IPS DF 6.9 (cell line): ENCODE results near the gene SUMO2.
"Not testable (repeated sequence)": the region's sequence is repeated elsewhere in the genome, so short reads cannot be mapped to it uniquely, and the experiment has no call there.

Experiments
- DNase-seq: peaks from one replicate; pipeline ENCODE4 v3.0.0-alpha.2; 2013; ENCODE audit warnings: low read depth, low spot score
- H3K27ac ChIP-seq: one replicate; pipeline ENCODE4 v1.5.1; 2013; ENCODE audit warnings: low read length, control low read depth
- H3K27me3 ChIP-seq: 2 replicates; pipeline ENCODE4 v1.6.1; 2013; ENCODE audit warnings: mild to moderate bottlenecking, low read length; ENCODE audit not compliant: control insufficient read depth, insufficient read depth
- H3K36me3 ChIP-seq: 2 replicates; pipeline ENCODE4 v1.6.1; 2013; ENCODE audit warnings: low read length; ENCODE audit not compliant: control insufficient read depth, insufficient read depth
- H3K4me1 ChIP-seq: 2 replicates; pipeline ENCODE4 v1.6.1; 2013; ENCODE audit warnings: low read length; ENCODE audit not compliant: control insufficient read depth, insufficient read depth
- H3K4me3 ChIP-seq: 2 replicates; pipeline ENCODE4 v1.5.1; 2013; ENCODE audit warnings: mild to moderate bottlenecking, low read length
- H3K9me3 ChIP-seq: 2 replicates; pipeline ENCODE4 v1.6.1; 2013; ENCODE audit warnings: low read length, inconsistent platforms; ENCODE audit not compliant: control insufficient read depth, insufficient read depth
- WGBS: extraction: QIAGEN DNeasy Blood & Tissue Kit; methylation state at CpG from one replicate; pipeline ENCODE4 v1.1.7; 2013; ENCODE audit warnings: mixed read lengths, missing lambda C conversion rate; ENCODE audit not compliant: insufficient read length, insufficient coverage; 5-methylcytosine and 5-hydroxymethylcytosine counted together

SUMO2 gene

DNA sequence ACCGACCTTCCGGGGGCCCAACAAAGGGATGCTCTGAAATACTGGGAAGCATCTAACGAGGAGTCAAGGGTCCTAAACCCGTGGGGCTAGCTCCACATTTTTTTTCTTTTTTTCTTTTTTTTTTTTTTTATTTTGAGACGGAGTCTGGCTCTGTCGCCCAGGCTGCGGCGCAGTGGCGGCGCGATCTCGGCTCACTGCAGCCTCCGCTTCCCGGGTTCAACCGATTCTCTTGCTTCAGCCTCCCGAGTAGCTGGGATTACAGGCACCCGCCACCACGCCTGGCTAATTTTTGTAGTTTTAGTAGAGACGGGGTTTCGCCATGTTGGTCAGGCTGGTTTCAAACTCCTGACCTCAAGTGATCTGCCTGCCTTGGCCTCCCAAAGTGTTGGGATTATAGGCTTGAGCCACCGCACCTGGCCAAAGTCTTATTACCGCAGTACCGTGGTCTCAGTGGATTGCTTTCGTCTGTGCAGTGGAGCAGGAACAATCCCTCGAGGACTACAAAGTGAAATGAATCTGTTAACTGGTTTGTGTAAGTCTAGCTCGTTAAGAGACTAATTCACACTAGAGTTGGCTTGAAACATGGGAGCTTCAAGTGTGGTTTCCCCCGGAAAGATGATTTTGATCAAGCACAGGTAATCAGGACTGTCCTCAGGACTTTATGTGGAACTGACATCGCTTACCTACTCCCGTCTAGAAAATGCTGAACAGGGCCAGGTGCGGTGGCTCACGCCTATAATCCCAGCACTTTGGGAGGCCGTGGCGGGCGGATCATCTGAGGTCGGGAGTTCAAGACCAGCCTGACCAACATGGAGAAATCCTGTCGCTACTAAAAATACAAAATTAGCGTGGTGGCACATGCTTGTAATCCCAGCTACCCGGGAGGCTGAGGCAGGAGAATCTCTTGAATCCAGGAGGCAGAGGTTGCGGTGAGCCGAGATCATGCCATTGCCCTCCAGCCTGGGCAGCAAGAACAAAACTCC is 50.5 kb downstream of the SUMO2 start:
- no CpG with 5 or more reads among the region's 40 CpGs for WGBS
- H3K4me1 ChIP-seq, H3K27me3 ChIP-seq, H3K27ac ChIP-seq, DNase-seq, H3K9me3 ChIP-seq: not testable (repeated sequence)
- Histone ChIP-seq H3K36me3 (peaks cover 15% of the 10 kb centered on the region), H3K4me3 (peak overlapping the region; percentile 75; the same call in 1 of the 2 replicates)

- DNase-seq, result no peak
- Histone ChIP-seq H3K4me1 (no peaks in the 10 kb centered on the region; the same call in 1 of the 2 replicates), H3K27me3 (no peaks in the 10 kb centered on the region), H3K9me3 (no peaks in the 10 kb centered on the region), H3K36me3 (peaks cover 15% of the 10 kb centered on the region), H3K4me3 (peak within 1 kb of the TSS; percentile 75), H3K27ac (no peak within 1 kb of the TSS)
- no CpG with 5 or more reads among the region's 82 CpGs for WGBS
Observed at GRCh38 chr17:75131278-75132017, 51.3 kb downstream of the SUMO2 start, which contains the start of gene NT5C. TSS of gene NT5C (minus strand) at chr17:75131742. CDS start at chr17:75131707, 35 bp downstream.

DNA sequence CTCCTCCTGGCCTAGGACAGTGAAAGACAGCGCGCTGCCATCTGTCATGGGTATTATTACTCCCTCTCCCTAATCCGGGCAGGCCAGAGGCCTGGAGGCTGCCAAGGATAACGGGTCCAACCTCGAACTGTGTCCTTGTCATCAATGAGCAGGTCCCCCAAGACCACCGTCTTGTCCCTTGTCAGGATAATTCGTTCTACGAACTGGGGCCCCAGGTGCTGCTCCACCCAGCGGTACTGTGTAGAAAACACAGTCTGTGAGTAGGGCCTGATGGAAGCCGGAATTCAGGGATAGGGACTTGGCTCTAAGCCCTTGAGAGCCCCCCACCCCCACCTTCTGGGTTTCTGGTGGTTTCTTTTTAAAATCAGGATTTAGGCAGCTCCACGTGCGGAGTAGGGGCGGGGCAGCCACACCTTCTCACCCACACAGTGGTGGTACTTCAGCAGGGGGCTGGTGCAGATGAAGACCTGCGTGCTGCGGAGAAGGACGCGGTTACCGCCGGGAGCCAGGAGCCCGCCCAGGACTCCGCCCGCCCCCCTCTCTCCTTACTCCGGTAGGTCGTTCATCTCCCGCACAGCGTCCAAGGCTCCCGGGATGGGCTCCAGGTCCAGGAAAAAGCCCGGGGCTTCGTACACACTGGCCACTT is 52.0 kb downstream of the SUMO2 start:
- H3K36me3 ChIP-seq, result peaks cover 12% of the 10 kb centered on the region
- no peak overlapping the region for H3K27ac ChIP-seq
- peaks cover under 1% of the 10 kb centered on the region; the same call in 1 of the 2 replicates for H3K4me1 ChIP-seq
- H3K9me3 ChIP-seq, result no peaks in the 10 kb centered on the region
- peak overlapping the region; percentile 75 for H3K4me3 ChIP-seq
- no CpG with 5 or more reads among the region's 29 CpGs for WGBS
- no peak for DNase-seq
- no peaks in the 10 kb centered on the region for H3K27me3 ChIP-seq

- no peak for DNase-seq
- Histone ChIP-seq H3K27me3 (no peaks in the 10 kb centered on the region), H3K27ac (no peak overlapping the region), H3K9me3 (no peaks in the 10 kb centered on the region), H3K4me3 (no peak overlapping the region; the same call in 1 of the 2 replicates), H3K36me3 (peaks cover 12% of the 10 kb centered on the region), H3K4me1 (peaks cover 1% of the 10 kb centered on the region; the same call in 1 of the 2 replicates)
- WGBS, result no CpG with 5 or more reads among the region's 24 CpGs
Observed at GRCh38 chr17:75130059-75130631, 52.6 kb downstream of the SUMO2 start.

DNA sequence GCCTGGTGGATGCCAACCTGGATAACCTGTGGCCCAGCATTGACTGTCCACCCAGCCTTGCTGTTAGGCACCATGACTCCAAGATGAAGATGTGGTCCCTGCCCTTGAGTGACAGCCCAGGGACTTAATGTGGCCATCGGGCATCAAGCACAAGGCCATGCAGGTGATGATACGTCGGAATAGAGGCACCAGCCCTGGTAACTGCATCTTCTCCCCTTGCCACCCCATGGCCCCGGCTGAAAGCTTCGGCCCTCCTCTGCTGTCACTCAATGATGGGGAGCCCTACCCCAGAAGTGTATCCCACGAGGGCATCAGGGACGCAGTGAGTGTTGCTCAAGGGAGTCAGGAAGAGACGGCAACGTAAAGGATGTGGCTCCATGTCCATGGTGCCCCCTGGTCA is 53.2 kb downstream of the SUMO2 start:
- no peak for DNase-seq
- H3K36me3 ChIP-seq, result peaks cover 12% of the 10 kb centered on the region
- WGBS, result no CpG with 5 or more reads among the region's 9 CpGs
- no peak overlapping the region for H3K4me3 ChIP-seq
- H3K27ac ChIP-seq, result no peak overlapping the region
- H3K4me1 ChIP-seq, result peaks cover 1% of the 10 kb centered on the region; the same call in 1 of the 2 replicates
- H3K9me3 ChIP-seq, result no peaks in the 10 kb centered on the region
- no peaks in the 10 kb centered on the region for H3K27me3 ChIP-seq

- no peak for DNase-seq
- H3K27me3 ChIP-seq, result no peaks in the 10 kb centered on the region
- H3K9me3 ChIP-seq, result no peaks in the 10 kb centered on the region
- WGBS, result no CpG with 5 or more reads among the region's 33 CpGs
- peaks cover 1% of the 10 kb centered on the region; the same call in 1 of the 2 replicates for H3K4me1 ChIP-seq
- peaks cover 12% of the 10 kb centered on the region for H3K36me3 ChIP-seq
- no peak overlapping the region for H3K27ac ChIP-seq
- no peak overlapping the region for H3K4me3 ChIP-seq
Observed at GRCh38 chr17:75128694-75129505, 53.9 kb downstream of the SUMO2 start.

GRCh38 chr17:75127936-75128335 is 54.8 kb downstream of the SUMO2 start:
- H3K36me3 ChIP-seq, result peaks cover 12% of the 10 kb centered on the region
- H3K9me3 ChIP-seq, H3K27ac ChIP-seq, DNase-seq, H3K4me3 ChIP-seq, H3K4me1 ChIP-seq, H3K27me3 ChIP-seq: not testable (repeated sequence)
- WGBS, result no CpG with 5 or more reads among the region's 5 CpGs

DNA sequence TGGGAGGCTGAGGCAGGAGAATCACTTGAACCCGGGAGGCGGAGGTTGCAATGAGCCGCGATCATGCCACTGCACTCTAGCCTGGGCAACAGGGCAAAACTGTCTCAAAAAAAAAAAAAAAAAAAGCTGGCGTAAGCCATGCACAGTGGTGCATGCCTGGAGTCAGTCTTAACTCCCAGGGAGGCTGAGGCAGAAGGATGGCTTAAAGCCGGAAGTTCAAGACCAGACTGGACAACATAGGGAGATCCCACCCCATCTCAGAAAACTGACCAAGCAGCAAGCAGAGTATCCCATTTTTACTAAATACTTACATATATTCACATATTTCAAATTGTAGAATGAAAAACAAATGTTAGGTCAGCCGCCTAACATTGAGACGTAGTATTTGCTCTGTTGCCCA is 55.8 kb downstream of the SUMO2 start:
- H3K4me3 ChIP-seq, result no peak overlapping the region
- no peaks in the 10 kb centered on the region for H3K27me3 ChIP-seq
- H3K4me1 ChIP-seq, result peaks cover 1% of the 10 kb centered on the region; the same call in 1 of the 2 replicates
- DNase-seq, result no peak
- H3K36me3 ChIP-seq, result peaks cover 12% of the 10 kb centered on the region
- H3K9me3 ChIP-seq, result no peaks in the 10 kb centered on the region
- WGBS, result no CpG with 5 or more reads among the region's 8 CpGs
- H3K27ac ChIP-seq, result no peak overlapping the region

GRCh38 chr17:75125984-75126383 is 56.8 kb downstream of the SUMO2 start:
- Histone ChIP-seq H3K9me3 (no peaks in the 10 kb centered on the region), H3K36me3 (peaks cover 12% of the 10 kb centered on the region), H3K27me3 (no peaks in the 10 kb centered on the region), H3K4me3 (no peak overlapping the region), H3K27ac (no peak overlapping the region), H3K4me1 (peaks cover 1% of the 10 kb centered on the region; the same call in 1 of the 2 replicates)
- DNase-seq, result no peak
- no CpG with 5 or more reads among the region's 3 CpGs for WGBS
